Naive thymus-derived CD4-positive, alpha-beta T cell (primary cell): Measurements from ENCODE around the gene TSSK6. TPM values are rescaled to one million over a fixed set of nuclear protein-coding genes. Genes with fewer than 3 reads are reported as not detected.

Source experiments
- ATAC-seq: fragments of 150-1000 bp; cut with Tn5 transposase; 2 replicates; pipeline ENCODE4 v1.10.0; 2021; ENCODE audit warnings: mild to moderate bottlenecking, moderate library complexity
- CTCF ChIA-PET: fragments of 350-600 bp; sonication (Branson Sonifier 250); formaldehyde crosslinking; loops from one replicate; lab custom pipeline; 2021; ENCODE audit warnings: antibody characterized with exemption; lab: Charles Lee
- POLR2A ChIA-PET: fragments of 350-600 bp; sonication (Branson Sonifier 250); formaldehyde crosslinking; loops from one replicate; lab custom pipeline; 2021; ENCODE audit warnings: antibody characterized with exemption, inconsistent platforms; lab: Charles Lee
- DNase-seq, 9 donors: peaks; one replicate each; pipeline versions ENCODE4 v3.0.0 to v3.0.0-alpha.2; 2020 to 2022; ENCODE audit warnings: mixed read lengths in 1 of 9
- H3K27ac ChIP-seq: one replicate; pipeline ENCODE4 v1.7.0; 2013; ENCODE audit warnings: mild to moderate bottlenecking, low read depth, low read length, moderate library complexity
- H3K27me3 ChIP-seq, 2 donors: one replicate each; pipeline ENCODE4 v1.7.0; 2013; ENCODE audit warnings: low read length in 2 of 2, mild to moderate bottlenecking in 2 of 2, moderate library complexity in 2 of 2; ENCODE audit not compliant: control insufficient read depth in 2 of 2, insufficient read depth in 2 of 2
- H3K36me3 ChIP-seq, 3 experiments: 1 replicate in 2 of 3; 2 replicates in 1 of 3; pipeline ENCODE4 v1.7.0; 2013; ENCODE audit warnings: low read length in 3 of 3, mild to moderate bottlenecking in 3 of 3, moderate library complexity in 1 of 3; ENCODE audit not compliant: insufficient read depth in 3 of 3, control insufficient read depth in 2 of 3
- H3K4me1 ChIP-seq, 2 donors: one replicate each; pipeline ENCODE4 v1.7.0; 2013; ENCODE audit warnings: low read length in 2 of 2, mild to moderate bottlenecking in 2 of 2, moderate library complexity in 1 of 2; ENCODE audit not compliant: control insufficient read depth in 2 of 2, insufficient read depth in 2 of 2
- H3K4me3 ChIP-seq: 2 replicates; pipeline ENCODE4 v1.7.0; 2013; ENCODE audit warnings: mild to moderate bottlenecking, low read length
- H3K9me3 ChIP-seq, 3 experiments: 1 replicate in 2 of 3; 2 replicates in 1 of 3; pipeline ENCODE4 v1.7.0; 2013; ENCODE audit warnings: low read length in 3 of 3; ENCODE audit not compliant: control insufficient read depth in 2 of 3
- H3K27ac Mint-ChIP-seq, 9 donors: one replicate each; pipeline ENCODE4 v1.8.0; 2020 to 2022; ENCODE audit warnings: mixed read lengths in 9 of 9, mild to moderate bottlenecking in 8 of 9, moderate library complexity in 5 of 9, inconsistent platforms in 2 of 9
- H3K27me3 Mint-ChIP-seq, 5 donors: one replicate each; pipeline ENCODE4 v1.8.0; 2021 to 2022; ENCODE audit warnings: mixed read lengths in 5 of 5, mild to moderate bottlenecking in 1 of 5
- H3K36me3 Mint-ChIP-seq, 5 donors: one replicate each; pipeline ENCODE4 v1.8.0; 2020 to 2022; ENCODE audit warnings: mixed read lengths in 5 of 5, mild to moderate bottlenecking in 3 of 5, inconsistent platforms in 1 of 5
- H3K4me1 Mint-ChIP-seq, 7 donors: one replicate each; pipeline ENCODE4 v1.8.0; 2020 to 2022; ENCODE audit warnings: mixed read lengths in 7 of 7, mild to moderate bottlenecking in 3 of 7, inconsistent platforms in 1 of 7
- H3K4me3 Mint-ChIP-seq, 10 donors: one replicate each; pipeline ENCODE4 v1.8.0; 2020 to 2022; ENCODE audit warnings: mild to moderate bottlenecking in 10 of 10, mixed read lengths in 10 of 10, moderate library complexity in 6 of 10, inconsistent platforms in 2 of 10
- H3K9me3 Mint-ChIP-seq, 11 donors: one replicate each; pipeline ENCODE4 v1.8.0; 2020 to 2022; ENCODE audit warnings: mixed read lengths in 11 of 11, mild to moderate bottlenecking in 4 of 11, inconsistent platforms in 1 of 11, moderate library complexity in 1 of 11
- intact Hi-C, 2 donors: fragments of 100-400 bp; cut with micrococcal nuclease; formaldehyde crosslinking; loops; one replicate each; pipeline ENCODE4 v1.15.1; 2023
- polyA plus RNA-seq, 2 donors: library from polyadenylated mRNA; unstranded; fragments of 300-500 nt; fragmentation: Illumina TruSeq; gene quantifications; one replicate each; pipeline ENCODE4 v1.2.3, GENCODE V29; 2021
- total RNA-seq, 6 experiments: library from RNA in 5 of 6; stranded (reverse) in 5 of 6; gene quantifications; 1 replicate in 5 of 6; 2 replicates in 1 of 6; pipeline ENCODE4 v1.2.3 and lab custom pipeline; 2021 to 2026

The TSSK6 gene
- total RNA-seq = 10 to 100 TPM in 1 of 5 experiments, 1 to 10 TPM in 4; 3.3 to 11.3 (median 5.2) TPM
- polyA plus RNA-seq = 1 to 10 TPM; 1.4 to 4.2 TPM
- total RNA-seq (lab: John Stamatoyannopoulos, UW) = 5.0 reads per million, percentile 24 among the genes with 10 or more reads in this experiment

DNA sequence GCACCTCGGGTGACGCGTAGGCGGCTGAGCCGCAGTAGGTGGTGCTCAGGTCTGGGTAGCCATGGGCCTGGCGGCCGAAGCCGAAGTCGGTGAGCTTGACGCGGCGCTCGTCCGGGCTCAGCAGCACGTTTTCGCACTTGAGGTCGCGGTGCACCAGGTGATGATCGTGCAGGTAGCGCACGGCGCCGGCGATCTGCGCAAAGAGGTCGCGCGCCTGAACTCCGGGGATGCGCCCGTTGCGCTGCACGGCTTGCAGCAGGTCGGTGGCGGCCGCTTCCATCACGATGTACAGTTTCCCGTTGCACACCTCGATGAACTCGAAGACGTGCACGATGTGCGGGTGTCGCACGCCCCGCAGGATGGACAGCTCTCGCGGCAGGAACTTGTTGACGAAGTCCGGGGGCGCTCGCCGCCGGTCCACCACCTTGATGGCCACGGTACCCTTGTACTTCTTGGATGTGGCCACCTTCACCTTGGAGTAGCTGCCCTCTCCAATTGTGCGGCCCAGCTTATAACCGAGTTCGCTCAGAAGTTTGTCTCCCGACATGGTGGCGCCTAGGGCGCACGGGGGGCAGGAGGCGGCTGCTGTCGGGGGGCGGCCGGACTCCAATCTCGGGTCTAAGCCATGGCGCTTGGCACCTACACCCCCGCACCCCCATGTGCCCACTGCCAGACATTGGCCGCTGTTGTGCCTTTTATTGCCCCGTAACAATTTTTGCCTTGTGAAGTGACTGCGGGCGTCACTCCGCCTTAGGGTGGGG lies at the start of gene TSSK6:
Gene TSSK6 (minus strand): TSS at position 668 of the 761 bp plus-strand sequence. CDS start 121 bp downstream, at position 547.
- Histone ChIP-seq H3K27ac (peak within 1 kb of the TSS; percentile 83), H3K4me1 (peaks cover 13 to 14% of the 10 kb centered on the region in 2 donors), H3K27me3 (no peaks in the 10 kb centered on the region), H3K4me3 (peak within 1 kb of the TSS; percentile 96), H3K36me3 (peaks cover 0 to 18% (median 0%) of the 10 kb centered on the region in 3 experiments), H3K9me3 (no peaks in the 10 kb centered on the region)
- DNase-seq (no peak), ATAC-seq (no peak)
- H3K9me3 Mint-ChIP-seq = peaks cover 0 to 5% (median 0%) of the 10 kb centered on the region in 11 donors
- H3K4me1 Mint-ChIP-seq = peaks cover 11 to 33% (median 21%) of the 10 kb centered on the region in 7 donors
- H3K27ac Mint-ChIP-seq = peak within 1 kb of the TSS; percentile 89 to 98 (median 96)
- H3K36me3 Mint-ChIP-seq = peaks cover 0 to 21% (median 3%) of the 10 kb centered on the region in 5 donors
- H3K4me3 Mint-ChIP-seq = peak within 1 kb of the TSS; percentile 89 to 98 (median 95)
- no peaks in the 10 kb centered on the region for H3K27me3 Mint-ChIP-seq
- intact Hi-C loops = loop anchor here in 1 of 2 donors (5.0 kb wide), 2 partner anchors 217 to 1507 kb away; partner anchors contain the start of genes ZNF14 and ZNF430
- ChIA-PET POLR2A (interaction anchor here (0.6 to 4.2 kb wide), 17 partner anchors 8 to 914 kb away, joined by 3 to 15 read pairs (median 5); partner anchors contain the start of genes ATP13A1, GATAD2A, LPAR2 and ZNF101), CTCF (interaction anchor here (0.6 kb wide), 1 partner anchor 275 kb away, joined by 3 read pairs; no protein-coding TSS in a partner anchor)

DNA sequence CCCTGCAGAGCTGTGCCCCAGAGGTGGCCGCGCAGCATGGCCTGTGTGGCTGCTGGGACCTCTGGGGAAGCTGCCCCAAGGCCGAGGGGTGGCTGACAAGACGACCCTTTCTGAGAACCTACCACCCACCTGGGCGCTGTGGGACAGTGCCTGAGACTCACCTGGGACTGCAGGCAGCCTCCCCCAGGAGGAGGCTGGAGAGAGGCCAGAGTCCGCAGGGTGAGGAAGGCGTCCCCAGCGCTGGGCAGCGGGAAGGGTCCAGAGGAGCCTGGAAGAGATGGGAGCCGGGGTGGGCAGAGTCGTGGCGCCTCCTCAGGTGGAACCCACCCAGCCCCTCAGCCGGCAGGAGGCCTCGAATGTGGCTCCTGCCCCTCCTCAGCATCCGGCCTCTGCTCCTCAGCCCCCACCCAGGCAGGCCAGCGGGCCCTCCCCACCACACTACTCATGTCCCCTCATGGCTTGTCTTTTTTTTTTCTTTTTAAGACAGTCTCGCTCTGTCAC lies 48.0 kb upstream of the TSSK6 start:
- H3K4me3 ChIP-seq = no peak overlapping the region
- H3K27me3 Mint-ChIP-seq = no peaks in the 10 kb centered on the region
- no peak for DNase-seq
- ATAC-seq = no peak
- H3K27me3 ChIP-seq = no peaks in the 10 kb centered on the region
- H3K4me1 ChIP-seq = peaks cover 0 to 18% of the 10 kb centered on the region in 2 donors
- H3K4me1 Mint-ChIP-seq = peaks cover 20 to 39% (median 27%) of the 10 kb centered on the region in 7 donors
- intact Hi-C loops = loop anchor here in 1 of 2 donors (1.0 to 2.0 kb wide), 7 partner anchors 27 to 396 kb away; partner anchors contain the start of genes GMIP, LPAR2 and PBX4
- H3K9me3 ChIP-seq = no peaks in the 10 kb centered on the region
- H3K27ac Mint-ChIP-seq = peak overlapping the region in 5 of 9 donors; percentile 21 to 81 (median 52)
- H3K9me3 Mint-ChIP-seq = no peaks in the 10 kb centered on the region
- CTCF ChIA-PET = interaction anchor here (0.6 to 1.0 kb wide), 3 partner anchors 32 to 104 kb away, joined by 3 to 4 read pairs (median 3); no protein-coding TSS in a partner anchor
- H3K36me3 Mint-ChIP-seq = peaks cover 3 to 46% (median 10%) of the 10 kb centered on the region in 5 donors
- peaks cover 0 to 26% (median 0%) of the 10 kb centered on the region in 3 experiments for H3K36me3 ChIP-seq
- no peak overlapping the region for H3K4me3 Mint-ChIP-seq
- H3K27ac ChIP-seq = no peak overlapping the region
- POLR2A ChIA-PET = no interaction called here

GRCh38 chr19:19562665-19563347 lies 47.5 kb upstream of the TSSK6 start:
- no peaks in the 10 kb centered on the region for H3K9me3 ChIP-seq
- ChIA-PET POLR2A (interaction anchor here (0.5 to 0.9 kb wide), 3 partner anchors 21 to 159 kb away, joined by 3 to 5 read pairs (median 3); partner anchors contain the start of gene ZNF101), CTCF (interaction anchor here (1.0 kb wide), 1 partner anchor 105 kb away, joined by 3 read pairs; no protein-coding TSS in a partner anchor)
- peaks cover 0 to 18% of the 10 kb centered on the region in 2 donors for H3K4me1 ChIP-seq
- intact Hi-C loops = loop anchor here in 1 of 2 donors (1.0 to 2.0 kb wide), 7 partner anchors 28 to 396 kb away; partner anchors contain the start of genes GMIP, LPAR2 and PBX4
- Mint-ChIP-seq H3K27ac (peak overlapping the region; percentile 36 to 78 (median 52)), H3K4me1 (peaks cover 20 to 40% (median 29%) of the 10 kb centered on the region in 7 donors), H3K36me3 (peaks cover 3 to 47% (median 10%) of the 10 kb centered on the region in 5 donors), H3K9me3 (no peaks in the 10 kb centered on the region), H3K4me3 (peak overlapping the region in 1 of 10 donors; percentile 13), H3K27me3 (no peaks in the 10 kb centered on the region)
- peaks cover 0 to 26% (median 0%) of the 10 kb centered on the region in 3 experiments for H3K36me3 ChIP-seq
- H3K4me3 ChIP-seq = no peak overlapping the region
- no peak overlapping the region for H3K27ac ChIP-seq
- ATAC-seq = peak; percentile 81
- peak in 7 of 9 donors; percentile 28 to 61 (median 46) for DNase-seq
- no peaks in the 10 kb centered on the region for H3K27me3 ChIP-seq

DNA sequence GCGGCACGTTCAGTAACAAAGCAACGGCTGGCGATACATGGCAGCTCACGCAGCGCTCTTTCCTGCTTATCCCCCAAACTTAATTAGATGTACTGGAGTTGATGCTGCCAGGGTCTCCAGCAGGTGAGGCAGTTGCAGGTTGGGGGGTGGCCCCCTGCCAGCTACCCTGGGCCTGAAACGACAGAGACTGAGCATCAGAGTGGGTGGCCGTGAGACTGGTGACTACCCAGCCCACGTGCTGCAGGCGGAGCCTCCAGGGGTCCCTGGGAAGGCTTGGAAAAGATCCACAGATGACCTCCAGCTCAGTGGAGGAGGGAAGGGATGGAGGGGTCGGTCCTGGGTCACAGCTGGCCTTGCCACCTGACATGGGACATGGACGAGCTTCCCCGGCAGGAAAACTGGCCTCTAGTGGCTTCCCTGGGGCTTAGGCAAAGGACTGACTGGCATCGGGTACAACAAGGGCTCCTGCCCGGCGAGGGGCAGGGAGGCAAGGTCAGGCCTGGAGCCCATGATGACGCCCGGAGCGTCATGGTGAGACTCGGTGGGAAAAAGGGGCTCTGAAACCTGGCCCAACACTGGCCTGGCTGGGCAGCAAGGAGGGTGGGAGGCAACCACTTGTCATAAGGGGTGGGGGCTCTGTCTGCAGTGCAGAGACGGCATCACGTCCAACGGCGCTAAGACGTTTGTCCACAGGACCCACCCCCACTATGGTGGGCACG lies 46.8 kb upstream of the TSSK6 start:
- ChIA-PET POLR2A (interaction anchor here (0.5 to 0.9 kb wide), 4 partner anchors 21 to 158 kb away, joined by 3 to 5 read pairs (median 3); partner anchors contain the start of gene ZNF101), CTCF (interaction anchor here (1.8 kb wide), 1 partner anchor 82 kb away, joined by 8 read pairs; the partner anchor contains the start of gene GMIP)
- Histone ChIP-seq H3K4me1 (peaks cover 0 to 18% of the 10 kb centered on the region in 2 donors), H3K36me3 (peaks cover 0 to 19% (median 0%) of the 10 kb centered on the region in 3 experiments), H3K4me3 (no peak overlapping the region), H3K9me3 (no peaks in the 10 kb centered on the region), H3K27ac (no peak overlapping the region), H3K27me3 (no peaks in the 10 kb centered on the region)
- ATAC-seq (no peak), DNase-seq (no peak)
- no peaks in the 10 kb centered on the region for H3K9me3 Mint-ChIP-seq
- H3K27ac Mint-ChIP-seq = peak overlapping the region in 7 of 9 donors; percentile 29 to 63 (median 48)
- peaks cover 0 to 45% (median 10%) of the 10 kb centered on the region in 5 donors for H3K36me3 Mint-ChIP-seq
- H3K4me3 Mint-ChIP-seq = no peak overlapping the region
- intact Hi-C loops = loop anchor here in 1 of 2 donors (2.0 kb wide), 2 partner anchors 29 to 37 kb away; no protein-coding TSS in a partner anchor
- H3K27me3 Mint-ChIP-seq = no peaks in the 10 kb centered on the region
- peaks cover 20 to 40% (median 29%) of the 10 kb centered on the region in 7 donors for H3K4me1 Mint-ChIP-seq

- H3K4me1 Mint-ChIP-seq = peaks cover 20 to 40% (median 29%) of the 10 kb centered on the region in 7 donors
- intact Hi-C loops = no loop called here
- Histone ChIP-seq H3K27ac (no peak overlapping the region), H3K36me3 (peaks cover 0 to 10% (median 0%) of the 10 kb centered on the region in 3 experiments), H3K4me3 (no peak overlapping the region), H3K27me3 (no peaks in the 10 kb centered on the region), H3K4me1 (peaks cover 0 to 18% of the 10 kb centered on the region in 2 donors), H3K9me3 (no peaks in the 10 kb centered on the region)
- ATAC-seq (no peak), DNase-seq (peak in 4 of 9 donors; percentile 37 to 41 (median 40))
- H3K27me3 Mint-ChIP-seq = no peaks in the 10 kb centered on the region
- ChIA-PET CTCF (interaction anchor here (0.8 to 2.0 kb wide), 6 partner anchors 8 to 46 kb away, joined by 3 to 9 read pairs (median 4); no protein-coding TSS in a partner anchor), POLR2A (interaction anchor here (0.8 to 2.1 kb wide), 14 partner anchors 11 to 261 kb away, joined by 3 to 14 read pairs (median 4); partner anchors contain the start of genes GMIP, PBX4 and ZNF506)
- peaks cover 0 to 38% (median 6%) of the 10 kb centered on the region in 5 donors for H3K36me3 Mint-ChIP-seq
- no peaks in the 10 kb centered on the region for H3K9me3 Mint-ChIP-seq
- peak overlapping the region; percentile 62 to 88 (median 81) for H3K27ac Mint-ChIP-seq
- H3K4me3 Mint-ChIP-seq = peak overlapping the region; percentile 29 to 72 (median 53)
These were observed 44.6 kb upstream of the TSSK6 start for GRCh38 chr19:19559931-19560330.
